H1 (cell line): ENCODE measurements around the gene KRTCAP2. TPM values are rescaled to one million over a fixed set of nuclear protein-coding genes. Genes with fewer than 3 reads are reported as not detected.
A peak's percentile ranks its signal among the peaks of the same experiment; 100 is the strongest.

Experiments used
- ATF3 ChIP-seq: IDR thresholded peaks from 2 replicates; pipeline ENCODE4 v1.6.1; 2011; ENCODE audit warnings: low read depth, mild to moderate bottlenecking, low read length; ENCODE audit not compliant: insufficient read depth
- CHD1 ChIP-seq: IDR thresholded peaks from 2 replicates; pipeline ENCODE4 v1.6.1; 2012; ENCODE audit warnings: low read depth, low read length, improper control_type of control experiment
- CHD2 ChIP-seq: IDR thresholded peaks from 2 replicates; pipeline ENCODE4 v1.6.1; 2012; ENCODE audit warnings: low read length, improper control_type of control experiment
- CREB1 ChIP-seq: IDR thresholded peaks from 2 replicates; pipeline ENCODE4 v1.6.1; 2012; ENCODE audit warnings: inconsistent platforms
- MAX ChIP-seq: IDR thresholded peaks from 2 replicates; pipeline ENCODE4 v1.6.1; 2012; ENCODE audit warnings: inconsistent platforms
- RBBP5 ChIP-seq: IDR thresholded peaks from 2 replicates; pipeline ENCODE4 v1.7.1; 2012; ENCODE audit warnings: low read depth, mild to moderate bottlenecking, inconsistent platforms, low read length, moderate library complexity, borderline replicate concordance
- SIN3A ChIP-seq, 2 experiments: IDR thresholded peaks in 1 of 2; conservative IDR thresholded peaks in 1 of 2; 2 replicates each; pipeline ENCODE4 v1.6.1; 2011 to 2012; ENCODE audit warnings: low read length in 2 of 2, improper control_type of control experiment in 1 of 2, low read depth in 1 of 2, mild to moderate bottlenecking in 1 of 2
- TAF1 ChIP-seq: IDR thresholded peaks from 2 replicates; pipeline ENCODE4 v1.6.1; 2011; ENCODE audit warnings: mild to moderate bottlenecking, low read depth, low read length
- TEAD4 ChIP-seq: IDR thresholded peaks from 2 replicates; pipeline ENCODE4 v1.6.1; 2012; ENCODE audit warnings: low read depth, low read length, inconsistent platforms, mixed read lengths
- polyA plus RNA-seq, 7 experiments: library from polyadenylated mRNA; depleted of rRNA in 3 of 7; stranded (reverse) in 5 of 7; unstranded in 2 of 7; fragments of >200 nt in 5 of 7; fragments of 200-250 nt in 2 of 7; gene quantifications; 1 replicate in 5 of 7; 2 replicates in 1 of 7; 4 replicates in 1 of 7; pipeline versions ENCODE4 v1.2.1 to v1.2.3, GENCODE V29; 2011 to 2013; ENCODE audit warnings: missing spikeins in 2 of 7, mixed read lengths in 2 of 7
- total RNA-seq: library from RNA; stranded (reverse); fragmentation: NEBNext Ultra II Directional; extraction: Animal tissue kit (Norgen Biotek cat#: 25700); gene quantifications from 2 replicates; pipeline ENCODE4 v1.2.1, GENCODE V29; 2021

Gene KRTCAP2
- total and polyA plus RNA-seq, 2 of the 8 experiments (the other 6 are each of a cell fraction or from before 2014, with no cell fraction given): 146 to 317 TPM

- TF ChIP-seq TEAD4: no peak
- no peak for TF ChIP-seq RBBP5
- TF ChIP-seq MAX: 0 out of 2 replicates have a peak, but pooled peaks have one; percentile 4
- peak; percentile 32; the same call in 1 of the 2 replicates for TF ChIP-seq CREB1
- peak in 1 of 2 experiments; percentile 68; a peak in 1 of 4 replicates for TF ChIP-seq SIN3A (conservative IDR thresholded peaks at IDR 0.05 in 1 of 2, IDR thresholded peaks at IDR 0.05 in 1 of 2; ENCODE audit: low read depth in 1 of 2, low read length in 2 of 2)
- 0 out of 2 replicates have a peak, but pooled peaks have one; percentile 28 for TF ChIP-seq CHD2
- 0 out of 2 replicates have a peak, but pooled peaks have one; percentile 15 for TF ChIP-seq TAF1
- no peak for TF ChIP-seq ATF3
- no peak for TF ChIP-seq CHD1
Measured at GRCh38 chr1:155174324-155175280, 1.5 kb upstream of the KRTCAP2 start (continued).
